ENCODE results near the gene AOPEP.
"Not testable (repeated sequence)": the region's sequence is repeated elsewhere in the genome, so short reads cannot be mapped to it uniquely, and the experiment has no call there.

The AOPEP gene

GRCh38 chr9:94819161-94819687 lies 92.7 kb downstream of the AOPEP start:
- DNase-seq: no peak

DNA sequence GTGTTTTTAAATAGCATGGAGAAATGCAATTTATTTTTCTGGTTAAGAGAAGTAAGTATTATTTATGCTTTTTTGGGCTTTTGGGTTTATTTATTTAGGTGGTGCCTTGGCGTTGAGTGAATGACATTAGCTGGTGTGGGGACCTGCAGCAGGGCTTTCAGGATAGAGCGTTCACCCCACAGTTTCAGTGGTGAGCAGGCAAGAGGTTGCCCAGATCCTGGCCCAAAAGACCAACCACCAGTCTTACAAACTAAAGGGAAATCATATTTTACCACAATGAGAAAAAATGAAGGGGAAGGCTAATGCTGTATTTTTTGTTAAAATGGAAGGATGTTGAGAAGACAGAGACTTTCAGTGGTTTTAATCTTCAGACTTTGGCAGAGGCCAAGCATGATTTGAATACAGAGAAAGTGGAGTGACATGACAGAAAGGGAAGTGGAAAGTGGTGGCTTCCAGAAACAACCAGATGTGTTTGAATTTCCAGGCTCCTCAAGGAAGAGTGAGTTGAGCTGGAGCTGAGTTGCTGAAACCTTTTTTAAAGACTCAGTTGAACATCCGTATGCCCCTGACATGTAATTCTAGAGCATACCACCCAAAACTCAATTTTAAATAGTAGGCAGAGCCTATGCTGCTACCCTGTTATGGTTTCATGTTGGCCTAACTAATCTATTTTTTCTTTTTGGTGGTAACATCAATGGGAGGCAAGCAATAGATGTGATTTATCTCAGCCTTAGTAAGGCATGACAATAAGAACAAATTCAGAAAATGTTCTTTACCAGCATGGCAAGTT lies 94.8 kb downstream of the AOPEP start:
- DNase-seq: peak; percentile 16 to 24

- no peak for DNase-seq
These were observed 95.8 kb downstream of the AOPEP start for GRCh38 chr9:94822273-94822672.

GRCh38 chr9:94823710-94824109 lies 97.2 kb downstream of the AOPEP start:
- no peak for DNase-seq

GRCh38 chr9:94824411-94824810 lies 97.9 kb downstream of the AOPEP start:
- no peak for DNase-seq

DNA sequence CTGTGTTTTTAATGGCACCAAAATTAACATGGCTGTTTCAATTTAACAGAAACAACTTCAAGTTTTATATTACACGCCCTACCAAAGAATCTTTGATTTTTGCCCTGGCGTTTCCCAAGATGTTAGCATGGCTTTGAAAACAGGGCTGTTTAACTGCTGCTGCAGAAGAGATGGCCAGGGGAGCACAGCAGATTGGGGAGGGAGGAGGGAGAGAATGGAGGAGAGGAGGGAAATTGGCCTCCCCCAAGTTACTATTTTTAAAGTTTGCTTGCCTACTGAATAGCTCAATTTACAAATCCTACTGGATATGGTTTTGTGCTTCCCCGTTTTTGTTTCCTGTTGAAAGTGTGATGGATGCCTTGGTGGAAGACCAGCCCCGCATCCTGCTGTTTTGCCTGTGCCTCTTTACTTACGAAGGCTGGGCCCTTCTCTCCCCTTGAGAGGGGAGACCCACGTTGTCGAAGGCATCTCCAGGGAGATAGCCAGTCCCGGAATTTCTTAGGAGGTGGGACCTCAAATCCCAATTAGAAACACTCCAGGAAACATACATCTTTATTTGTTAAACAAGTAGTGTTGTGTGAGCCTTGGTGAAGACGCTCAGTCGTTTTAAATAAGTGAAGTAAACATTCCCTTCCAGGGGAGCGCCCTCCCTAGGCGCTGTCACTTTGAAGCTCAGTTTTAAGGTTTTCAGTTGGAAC lies 98.6 kb downstream of the AOPEP start:
- DNase-seq: peak in 1 of 2 experiments; percentile 4

DNA sequence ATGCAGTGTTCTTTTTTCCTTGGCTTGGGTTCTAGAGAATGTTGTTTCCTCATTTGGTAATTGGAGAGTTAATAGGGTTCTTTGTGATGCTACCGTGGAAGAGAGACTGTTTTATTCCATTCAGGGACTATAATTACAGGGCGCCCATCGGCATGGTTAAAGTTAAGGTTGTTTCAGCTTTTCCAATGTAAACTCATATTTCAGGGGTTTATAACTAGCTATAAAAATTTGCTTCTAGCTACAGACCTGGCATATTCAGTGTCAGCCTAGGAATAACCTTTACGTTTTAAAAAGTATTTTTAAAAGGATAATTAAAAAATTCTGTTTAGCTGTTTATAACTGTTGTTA lies 99.1 kb downstream of the AOPEP start:
- no peak for DNase-seq

- no peak for DNase-seq
These were observed 99.5 kb downstream of the AOPEP start for GRCh38 chr9:94826044-94826443.

DNA sequence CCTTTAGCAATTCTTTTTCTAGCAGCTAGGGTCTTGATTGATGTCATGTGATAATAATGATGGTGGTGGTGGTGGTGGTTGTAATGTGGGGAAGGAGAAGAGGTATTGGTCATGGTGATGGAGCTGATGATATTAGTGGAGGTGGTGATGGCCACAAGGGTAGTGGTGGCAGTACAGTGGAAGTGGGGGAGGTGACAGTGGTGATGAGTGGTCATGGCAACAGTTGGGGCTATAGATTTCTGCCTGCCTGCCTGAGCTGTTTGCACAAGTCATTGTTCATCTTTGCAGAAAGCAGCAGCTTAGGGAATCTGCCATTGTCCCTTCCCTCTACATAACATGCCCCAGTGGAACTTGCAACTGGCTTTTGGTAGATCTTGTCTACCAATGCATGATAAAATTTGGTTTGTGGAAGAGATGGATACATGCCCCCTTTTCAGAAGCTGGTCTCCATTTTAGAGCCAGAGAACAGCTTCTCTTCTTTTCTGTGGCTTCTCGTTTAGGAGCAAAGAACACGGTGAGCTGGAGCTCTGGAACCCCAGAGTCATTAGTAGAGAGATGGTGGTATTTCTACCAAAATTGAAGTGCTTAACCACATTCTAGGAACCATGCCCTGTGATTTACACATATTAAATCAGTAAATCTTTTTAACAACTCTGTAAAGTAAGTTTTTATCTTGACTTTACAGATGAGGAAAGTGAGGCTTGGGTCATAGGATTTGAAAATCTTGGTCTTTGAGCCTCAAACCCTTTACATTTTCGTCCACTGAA lies 100.3 kb downstream of the AOPEP start:
- no peak for DNase-seq

DNA sequence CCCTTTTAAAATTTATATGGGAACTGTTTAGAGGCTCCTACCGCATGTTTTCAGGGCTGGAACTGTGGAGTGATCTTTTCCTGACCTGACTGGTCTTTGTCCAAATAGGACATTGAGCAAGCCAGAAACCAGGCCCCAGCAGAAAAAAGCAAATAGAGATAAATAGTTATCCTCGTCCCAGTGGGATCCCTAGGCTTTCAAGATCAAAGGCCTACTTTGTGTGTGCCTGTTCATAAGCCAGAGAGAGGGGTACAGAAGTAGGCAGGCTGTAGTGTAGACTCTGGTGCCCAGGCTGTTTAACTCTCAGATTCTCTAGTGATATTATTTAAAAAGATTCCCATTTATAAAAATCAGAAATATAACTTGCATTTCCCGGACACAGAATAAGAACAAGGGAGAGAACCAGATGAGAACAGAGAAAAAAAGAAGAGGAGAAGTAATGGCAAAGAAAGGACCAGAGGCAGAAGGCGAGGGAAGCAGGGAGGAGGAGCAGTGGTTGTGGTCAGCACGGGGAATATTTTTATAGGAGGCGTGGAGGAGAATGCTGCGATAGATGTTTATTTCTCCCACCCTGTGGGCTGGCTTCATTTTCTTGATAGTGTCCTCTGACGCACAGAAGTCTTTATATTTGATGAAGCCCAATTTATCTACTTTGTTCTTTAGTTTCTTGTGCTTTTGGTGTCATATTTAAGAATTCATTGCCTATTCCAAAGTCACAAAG lies 101.2 kb downstream of the AOPEP start:
- DNase-seq: no peak

- DNase-seq: no peak
These were observed 103.0 kb downstream of the AOPEP start for GRCh38 chr9:94829380-94830070.

- DNase-seq: not testable (repeated sequence)
These were observed 103.6 kb downstream of the AOPEP start for GRCh38 chr9:94830071-94830604.

- no peak for DNase-seq
These were observed 107.3 kb downstream of the AOPEP start for GRCh38 chr9:94833802-94834201.

GRCh38 chr9:94837404-94837803 lies 110.9 kb downstream of the AOPEP start:
- DNase-seq: no peak

GRCh38 chr9:94839398-94839797 lies 112.9 kb downstream of the AOPEP start:
- DNase-seq: no peak

GRCh38 chr9:94840738-94841137 lies 114.2 kb downstream of the AOPEP start:
- DNase-seq: no peak

DNA sequence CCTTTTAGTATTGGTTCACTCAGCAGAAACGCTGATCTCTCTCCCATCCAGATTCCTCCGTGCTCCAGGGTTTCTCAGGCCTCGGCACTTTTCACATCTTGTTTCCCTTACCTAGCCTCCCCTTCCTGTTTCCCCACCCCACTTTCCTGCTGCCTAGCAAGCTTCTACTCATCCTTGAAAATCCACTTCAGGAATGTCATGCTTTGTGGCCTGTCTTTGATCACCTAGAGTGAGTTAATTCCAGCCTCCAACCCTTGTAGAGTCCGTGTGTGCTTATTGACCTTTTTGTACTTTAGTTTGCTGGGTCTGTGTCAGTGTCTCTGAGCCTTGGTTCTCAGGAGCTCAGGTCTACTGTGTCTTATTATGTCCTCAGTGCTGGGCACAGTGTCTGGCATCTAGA lies 116.6 kb downstream of the AOPEP start:
- DNase-seq: no peak

- DNase-seq: no peak
These were observed 120.2 kb downstream of the AOPEP start for GRCh38 chr9:94846739-94847138.

DNA sequence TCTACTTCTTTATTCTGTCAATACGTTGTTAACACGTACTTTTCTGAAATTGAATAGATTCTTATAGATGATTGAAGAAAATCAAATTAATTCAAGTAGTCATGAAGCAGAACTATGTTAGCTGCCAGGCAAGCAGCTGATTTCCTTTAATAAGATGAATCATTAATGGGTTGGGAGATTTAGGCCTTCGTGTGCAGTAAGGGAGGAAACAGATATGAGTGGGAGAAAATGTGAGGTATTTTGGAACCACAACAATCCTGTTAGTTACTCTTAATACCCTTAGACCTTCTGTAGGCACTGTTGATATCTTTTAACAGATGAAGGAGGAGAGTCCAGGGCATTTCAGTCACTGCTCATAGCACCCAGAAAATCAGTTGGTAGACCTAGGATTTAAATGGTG lies 121.0 kb downstream of the AOPEP start:
- DNase-seq: peak; percentile 69

DNA sequence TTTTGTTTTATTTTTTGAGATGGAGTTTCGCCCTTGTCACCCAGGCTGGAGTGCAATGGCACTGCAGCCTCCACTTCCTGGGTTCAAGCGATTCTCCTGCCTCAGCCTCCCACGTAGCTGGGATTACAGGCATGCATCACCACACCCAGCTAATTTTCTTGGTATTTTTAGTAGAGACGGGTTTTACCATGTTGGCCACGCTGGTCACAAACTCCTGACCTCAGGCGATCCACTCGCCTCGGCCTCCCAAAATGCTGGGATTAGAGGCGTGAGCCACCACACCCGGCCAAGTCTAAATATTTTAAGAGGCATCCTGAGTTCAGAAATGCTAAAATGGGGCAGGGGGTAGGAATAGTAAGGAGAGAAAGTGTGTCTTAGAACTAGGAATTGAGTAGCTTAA lies 122.3 kb downstream of the AOPEP start:
- DNase-seq: not testable (repeated sequence)

DNA sequence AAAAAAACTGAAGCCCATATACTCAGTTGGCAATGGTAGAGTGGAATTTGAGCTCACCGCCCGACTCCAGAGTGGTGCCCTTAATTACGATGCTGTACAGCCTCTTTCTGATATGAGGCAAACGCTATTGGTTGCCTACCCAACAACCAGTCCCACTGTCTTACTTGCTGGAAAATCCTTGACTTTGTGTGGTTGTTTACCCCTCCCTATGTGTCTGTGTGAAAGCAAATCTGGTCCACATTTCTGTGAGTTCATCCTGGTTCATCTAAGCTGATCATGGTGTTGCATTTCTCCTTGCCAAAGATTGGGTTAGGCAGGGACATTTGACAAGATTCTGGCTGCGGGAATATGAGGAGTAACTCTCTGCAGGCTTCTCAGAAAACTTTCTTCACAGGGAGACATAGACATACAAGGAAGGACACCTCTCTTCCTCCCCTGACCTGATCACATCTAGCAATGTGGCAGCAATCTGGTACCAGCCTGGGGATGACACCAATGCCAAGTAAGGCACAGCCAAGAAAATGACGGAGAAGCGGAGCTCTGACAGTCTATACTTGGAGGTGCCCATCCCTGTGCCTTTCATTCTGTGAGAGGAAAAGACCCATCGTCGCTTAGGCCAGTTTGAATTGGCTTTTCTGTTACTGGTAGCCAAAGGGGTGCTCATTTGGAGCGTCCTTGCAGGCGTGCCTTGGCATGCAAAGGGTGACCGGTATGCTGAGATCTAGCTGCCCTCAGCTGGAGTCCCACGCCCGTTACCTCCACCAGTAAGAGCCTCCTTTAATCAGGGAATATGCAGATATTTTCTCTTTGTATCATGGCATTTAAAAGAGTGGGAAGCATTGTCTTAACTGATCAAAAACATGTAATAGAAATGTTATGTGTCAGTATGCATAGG lies 124.3 kb downstream of the AOPEP start:
- no peak for DNase-seq

All from Kasumi-1 (cell line).